Activated gamma-delta T cell treated with Interleukin-2 at 50 U/mL for 16 hours (primary cell): ENCODE results near the gene MRPL24.

Experiments used
- DNase-seq: peaks from one replicate; pipeline ENCODE4 v3.0.0-alpha.2; 2020

Gene MRPL24

DNA sequence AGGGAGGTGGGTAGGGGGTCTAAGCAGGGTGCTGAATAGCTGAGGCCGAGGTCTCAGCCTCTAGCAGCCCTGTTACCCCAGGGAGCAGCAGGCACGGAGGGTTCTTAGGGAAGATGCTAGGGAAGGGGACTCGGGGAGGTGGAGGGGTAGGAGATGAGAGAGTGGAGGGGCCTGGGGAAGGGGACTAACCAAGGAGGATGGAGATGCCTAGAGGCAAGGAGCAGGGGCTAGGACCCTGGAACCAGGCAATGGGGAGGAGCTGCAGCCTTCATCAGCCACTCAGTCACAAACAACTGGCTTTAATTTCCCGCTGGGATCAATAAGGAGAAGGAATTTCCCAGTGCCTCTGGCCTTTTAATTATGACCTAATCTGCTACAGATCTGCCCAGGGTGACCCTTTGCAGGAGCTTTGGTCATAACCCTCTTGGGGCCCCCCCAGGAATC lies 32.6 kb downstream of the MRPL24 start:
- no peak for DNase-seq

DNA sequence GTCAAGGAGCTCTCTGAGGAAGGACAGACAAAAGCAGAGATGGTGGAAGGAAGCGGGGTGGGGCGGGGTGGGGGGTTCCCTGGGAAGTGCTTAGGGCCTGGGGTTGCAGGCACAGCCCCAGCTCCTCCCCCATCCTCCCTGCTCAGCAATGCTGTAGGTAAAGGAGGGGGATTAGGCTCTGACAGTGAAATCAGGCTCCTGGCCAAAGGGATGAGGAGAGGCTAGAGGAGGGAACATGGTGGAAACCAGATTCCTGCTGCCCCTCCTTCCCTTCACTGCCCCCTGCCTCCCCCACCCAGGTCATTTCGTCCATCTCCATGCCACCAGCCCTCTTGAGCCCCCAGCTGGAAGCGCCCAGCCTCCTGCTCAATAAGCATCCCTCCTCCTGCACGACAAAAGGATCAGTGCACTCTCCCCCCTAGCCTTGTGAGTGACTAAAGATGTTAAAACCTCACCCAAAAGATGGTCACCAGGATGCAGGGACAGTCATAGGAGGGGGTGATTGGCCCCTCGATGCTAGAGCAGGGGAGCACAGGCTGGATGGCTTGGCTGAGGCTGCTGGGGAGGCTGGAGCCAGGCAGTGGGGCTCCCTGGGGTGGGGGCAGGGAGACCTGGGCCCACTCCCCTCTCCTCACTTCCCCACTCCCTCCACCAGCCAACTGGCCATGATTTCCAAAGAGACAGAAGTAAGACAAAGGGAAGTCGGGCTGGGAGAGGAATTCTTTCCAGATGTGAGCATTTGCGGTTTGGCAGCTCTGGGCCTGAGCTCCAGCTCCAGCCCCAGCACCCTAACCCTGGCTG lies 33.3 kb downstream of the MRPL24 start:
- no peak for DNase-seq

DNA sequence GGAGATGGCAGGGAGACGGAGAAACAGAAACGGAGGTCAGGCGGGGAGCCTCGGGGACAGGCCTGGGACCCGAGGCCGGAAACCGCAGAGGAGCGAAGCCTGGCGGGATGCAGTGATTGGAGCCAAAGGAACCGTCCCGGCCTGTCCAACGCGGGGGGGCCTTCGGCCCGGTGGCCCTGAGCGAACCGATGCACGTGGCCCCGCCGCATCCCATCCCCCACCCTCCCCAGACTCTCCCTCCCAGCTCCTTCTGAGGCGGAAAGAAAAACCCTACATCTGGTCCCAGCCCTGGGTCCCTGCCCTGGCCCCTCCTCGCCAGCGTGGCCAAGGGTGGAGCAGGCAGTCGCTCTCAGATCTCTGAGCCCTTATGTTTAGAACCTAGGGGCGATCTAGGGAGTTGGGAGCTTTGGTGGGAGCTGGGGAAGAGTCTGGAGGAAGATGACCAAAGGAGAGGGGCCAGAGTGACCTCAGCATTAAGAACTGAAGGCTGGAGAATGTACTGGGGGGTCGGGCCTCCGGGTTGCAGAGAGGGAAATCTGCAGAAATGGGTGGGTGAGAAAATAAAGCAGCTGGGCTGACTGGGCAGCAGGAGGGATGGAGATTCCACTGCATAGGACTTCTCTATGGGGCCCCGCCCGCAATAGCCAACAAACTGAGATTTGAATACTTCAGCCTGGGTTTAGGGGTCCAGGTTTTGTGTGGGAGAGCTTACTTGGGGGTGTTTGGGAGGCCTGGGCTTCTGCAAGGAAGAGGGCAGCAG lies 34.1 kb downstream of the MRPL24 start:
- no peak for DNase-seq

DNA sequence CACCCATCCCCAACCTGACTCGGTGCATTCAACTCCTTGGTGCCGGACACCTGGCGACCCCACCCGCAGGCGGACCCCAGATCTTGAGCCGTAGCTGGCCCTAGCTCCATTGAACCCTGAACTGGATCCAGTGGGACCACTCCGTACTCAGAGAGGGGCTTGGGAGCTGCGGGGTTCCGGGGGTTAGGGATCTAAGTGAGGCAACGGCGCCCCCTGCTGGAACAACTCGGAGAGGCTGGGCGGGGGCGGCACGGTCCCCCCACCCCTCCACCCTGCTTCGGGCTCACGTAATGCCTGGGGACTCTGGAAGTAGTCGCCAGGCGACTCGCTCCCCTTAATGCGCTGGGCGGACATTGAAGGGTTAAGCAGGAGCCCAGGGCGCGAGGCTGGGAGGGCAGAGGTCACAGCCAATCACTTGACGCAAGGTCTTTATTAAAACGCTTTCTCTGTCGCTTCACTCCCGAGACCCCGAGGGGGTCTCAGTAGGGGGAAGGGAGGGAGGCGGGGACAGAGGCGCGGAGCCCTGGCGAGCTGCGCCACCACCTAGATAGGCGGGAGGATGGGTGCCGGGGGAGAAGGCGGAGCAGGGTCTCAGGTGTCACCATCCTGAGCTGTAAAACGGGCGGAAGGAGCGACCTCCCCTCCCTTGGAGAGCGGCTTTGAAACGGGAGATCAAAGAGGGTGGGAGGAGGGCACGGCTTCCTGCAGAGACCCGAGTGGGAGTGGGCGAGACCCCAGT lies 34.8 kb downstream of the MRPL24 start:
- peak; percentile 61 for DNase-seq

DNA sequence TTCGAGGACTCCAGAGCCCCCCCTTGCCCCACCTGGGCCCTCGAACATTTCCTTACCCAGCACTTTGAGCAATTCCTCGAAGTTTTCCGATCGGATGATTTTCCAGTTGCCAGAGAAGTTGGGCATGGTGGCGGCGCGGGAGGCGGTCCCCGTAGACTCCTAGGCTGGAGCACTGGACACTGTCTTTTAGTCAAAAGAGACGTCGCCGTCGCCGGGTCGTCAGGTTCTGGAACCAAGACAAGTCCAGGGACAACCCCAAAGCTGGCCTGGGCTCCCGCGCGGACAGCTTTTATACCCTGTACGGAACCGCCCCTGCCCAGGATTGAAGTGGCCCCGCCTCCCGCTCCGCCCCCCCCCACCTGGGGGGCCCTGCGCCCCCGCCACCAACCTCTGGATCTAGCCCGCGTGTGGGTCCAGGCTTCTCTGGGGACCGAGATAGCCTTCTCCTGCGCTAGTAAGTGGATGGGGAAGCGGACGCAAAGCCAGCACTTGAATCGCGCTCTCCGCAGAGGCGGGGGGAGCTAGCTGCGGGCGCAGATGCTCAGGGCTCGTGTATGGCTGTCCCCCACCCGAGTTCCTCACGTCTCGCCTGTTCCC lies 35.5 kb downstream of the MRPL24 start, which contains the start of gene CRABP2:
Gene CRABP2 (minus strand): TSS at position 263 of the 597 bp plus-strand sequence. CDS start 137 bp downstream, at position 126.
- peak; percentile 21 for DNase-seq

DNA sequence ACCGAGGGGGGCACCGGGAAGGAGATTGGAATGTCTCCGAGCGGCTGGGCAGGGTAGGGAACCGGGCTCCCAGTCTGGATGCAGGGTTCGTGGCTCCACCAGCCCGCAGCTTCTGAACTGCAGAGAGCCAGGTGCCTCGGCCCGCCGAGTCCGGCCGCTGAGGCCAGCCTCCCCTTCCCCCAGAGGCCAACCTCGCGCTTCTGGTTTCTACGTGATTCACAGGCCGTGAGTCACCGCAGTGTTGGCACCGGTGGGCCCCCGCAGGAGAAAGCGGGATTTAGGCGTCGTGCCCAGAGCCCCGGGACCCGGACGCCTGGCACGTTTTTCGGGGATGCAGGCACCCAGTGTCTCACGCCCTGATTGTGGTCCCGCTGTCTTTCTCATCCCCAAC lies 36.0 kb downstream of the MRPL24 start:
- no peak for DNase-seq

DNA sequence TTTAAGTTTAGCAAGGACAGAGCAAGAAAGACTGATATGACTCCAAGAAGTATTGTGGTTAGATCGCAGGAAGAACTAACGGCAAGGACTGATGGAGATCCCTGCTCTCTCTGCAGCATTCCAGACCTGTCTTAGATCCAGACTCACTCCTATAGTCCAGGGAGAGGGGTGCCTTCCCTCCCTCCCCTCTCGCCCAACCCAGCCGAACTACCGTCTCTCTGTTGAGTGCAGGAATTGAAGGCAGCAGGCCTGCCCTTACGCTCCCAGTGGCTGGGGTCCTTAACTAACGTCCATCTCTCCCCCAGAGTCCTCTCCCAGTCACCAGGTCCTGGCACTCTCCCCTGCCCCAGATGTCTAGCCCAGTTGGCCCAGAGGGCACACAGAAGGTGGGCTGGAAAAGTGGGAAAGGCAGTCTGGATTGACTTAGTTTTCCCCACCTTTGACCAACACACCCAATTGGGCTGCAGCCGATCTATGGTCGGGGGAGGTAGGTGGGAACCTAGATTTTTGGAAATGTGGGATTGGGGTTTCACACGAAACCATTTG lies 36.6 kb downstream of the MRPL24 start:
- DNase-seq = no peak

DNA sequence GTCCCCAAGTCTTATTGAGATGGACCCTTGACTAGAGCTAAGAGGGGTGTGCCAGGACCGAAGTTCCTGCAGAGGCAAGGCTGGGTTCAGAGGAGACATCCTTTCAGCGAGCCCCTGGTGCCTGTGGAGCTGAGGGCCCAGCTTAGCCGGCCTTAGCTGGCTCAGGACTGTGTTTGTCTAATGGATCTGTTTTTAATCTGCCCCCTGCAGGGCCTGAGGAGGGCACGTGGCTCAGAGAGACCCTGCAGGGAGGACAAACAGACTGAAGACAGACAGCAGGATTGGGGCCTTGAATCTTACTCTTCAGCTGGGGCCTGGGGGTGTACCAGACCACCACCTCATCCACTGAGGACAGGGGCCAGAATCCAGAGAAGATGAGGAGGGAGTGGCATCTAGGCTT lies 37.1 kb downstream of the MRPL24 start:
- DNase-seq = no peak

DNA sequence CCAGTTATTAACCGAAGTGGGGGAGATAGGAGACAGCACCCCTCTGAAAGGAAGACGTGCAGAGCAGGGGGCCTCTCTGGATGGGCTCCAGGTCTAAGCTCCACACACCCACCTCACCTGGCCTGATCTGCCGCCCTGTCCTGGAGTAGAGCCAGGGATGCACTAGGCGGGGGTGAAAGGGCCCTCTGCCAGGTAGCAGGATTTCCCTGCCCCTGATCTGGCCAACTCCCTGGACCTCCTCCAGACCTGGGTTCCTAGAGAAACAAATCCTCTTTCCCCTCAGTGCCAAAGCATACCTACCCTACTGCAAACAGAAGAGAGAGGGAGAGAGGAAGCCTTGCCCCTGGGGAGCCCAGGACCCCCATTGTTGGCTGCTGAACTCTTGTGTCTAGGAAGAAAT lies 37.6 kb downstream of the MRPL24 start:
- no peak for DNase-seq

DNA sequence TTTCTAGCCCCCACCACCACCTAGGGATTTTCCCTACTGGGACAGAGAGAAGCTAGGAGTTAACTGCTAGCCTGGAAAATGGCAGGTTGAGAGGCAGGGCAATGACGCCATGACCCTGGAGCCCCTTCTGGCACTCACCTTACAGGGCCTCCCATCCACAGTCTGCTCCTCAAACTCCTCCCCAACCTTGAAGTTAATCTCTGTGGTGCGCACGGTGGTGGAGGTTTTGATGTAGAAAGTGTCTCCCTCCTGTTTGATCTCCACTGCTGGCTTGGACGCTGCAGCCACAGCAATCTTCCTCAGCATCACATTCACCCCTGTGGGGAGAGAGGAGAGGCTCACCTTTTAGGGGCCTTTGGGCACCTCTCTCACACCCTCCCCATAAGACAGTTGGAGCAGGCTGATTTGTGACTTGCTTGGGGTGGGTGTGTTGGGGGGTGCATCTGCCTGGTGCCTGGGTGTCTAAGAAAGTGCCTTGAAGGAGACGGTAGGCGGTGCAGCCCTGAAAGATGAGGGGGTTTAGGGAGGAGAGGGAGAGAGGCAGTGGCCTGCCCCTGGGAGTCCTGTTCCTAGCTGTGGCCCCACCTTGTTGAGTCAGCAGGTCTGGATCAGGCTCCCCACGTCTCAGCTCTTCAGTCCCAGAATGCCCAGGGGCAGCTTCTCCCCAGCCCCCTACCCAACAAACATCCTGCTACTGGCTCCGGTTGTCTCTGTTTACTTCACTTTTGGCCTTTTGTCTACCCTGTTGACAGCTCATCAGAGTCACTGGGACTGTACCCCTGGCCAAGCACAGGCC lies 40.0 kb downstream of the MRPL24 start:
- DNase-seq = no peak

DNA sequence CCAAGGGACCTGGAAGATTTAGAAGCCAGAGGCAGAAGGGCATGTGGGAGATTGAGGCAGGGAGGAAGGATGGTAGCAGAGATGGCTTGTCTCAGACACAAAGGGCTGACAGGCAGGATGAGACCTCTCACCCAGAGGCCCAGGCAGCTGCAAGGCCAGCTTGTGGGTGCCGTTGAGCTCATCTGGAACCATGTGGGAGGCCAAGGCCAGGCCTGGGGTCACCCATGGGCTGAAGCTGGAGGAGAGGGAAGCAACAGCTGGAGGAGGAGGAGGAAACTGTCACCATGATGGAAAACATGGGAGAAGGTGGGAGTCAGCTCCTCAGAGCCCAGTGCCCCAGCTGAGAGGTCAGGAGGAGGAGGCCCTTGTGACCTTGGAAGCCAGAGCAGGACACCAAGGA lies 41.9 kb downstream of the MRPL24 start:
- no peak for DNase-seq

DNA sequence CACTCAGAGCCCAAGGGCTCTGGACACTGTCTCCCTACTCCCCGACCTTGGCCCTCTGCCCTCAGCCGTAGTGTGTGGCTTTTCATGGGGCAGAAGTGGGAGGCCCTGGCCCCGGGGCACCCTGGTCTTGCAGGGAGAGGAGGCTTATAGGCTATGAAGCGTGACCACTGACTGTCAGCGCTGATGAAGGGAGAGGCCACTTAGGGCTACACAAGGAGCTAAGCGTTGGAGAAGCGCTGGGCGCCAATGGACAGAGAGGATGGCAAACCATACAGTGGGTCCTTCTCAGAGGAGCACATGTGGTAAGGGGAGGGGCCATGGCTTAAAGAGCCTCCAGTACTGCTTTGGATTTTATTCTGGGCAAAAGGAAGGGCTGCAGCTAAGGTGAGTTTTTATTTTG lies 43.4 kb downstream of the MRPL24 start:
- no peak for DNase-seq

DNA sequence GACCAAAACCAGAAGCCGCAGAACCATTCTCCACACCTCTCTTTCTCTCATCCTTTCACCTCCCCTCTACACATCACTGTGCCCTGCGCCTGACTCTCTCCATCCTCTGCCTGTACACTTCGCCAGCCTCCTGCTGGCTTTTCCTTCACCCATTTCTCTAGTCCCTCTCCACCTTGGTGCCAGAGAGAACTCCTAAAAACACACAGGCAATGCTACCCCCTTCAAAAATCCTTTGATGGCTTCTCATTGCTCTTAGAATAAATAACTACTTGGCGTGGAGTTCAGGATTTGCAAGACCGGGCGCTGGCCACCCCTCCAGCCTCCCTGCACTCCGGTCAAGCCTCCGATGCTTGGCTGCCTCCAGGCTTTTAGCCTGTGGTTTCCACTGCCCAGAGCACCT lies 44.1 kb downstream of the MRPL24 start:
- no peak for DNase-seq

DNA sequence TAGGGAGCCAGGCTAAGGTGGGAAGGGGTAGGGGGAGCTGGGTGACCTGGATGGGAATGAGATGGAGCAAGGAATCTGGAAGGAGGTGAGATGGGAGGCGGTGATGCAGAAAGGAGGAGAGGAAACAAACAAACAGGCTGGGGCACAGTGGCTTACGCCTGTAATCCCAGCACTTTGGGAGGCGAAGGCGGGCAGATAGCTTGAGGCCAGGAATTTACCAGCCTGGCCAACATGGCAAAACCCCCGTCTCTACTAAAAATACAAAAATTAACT lies 46.3 kb downstream of the MRPL24 start:
- DNase-seq = no peak

DNA sequence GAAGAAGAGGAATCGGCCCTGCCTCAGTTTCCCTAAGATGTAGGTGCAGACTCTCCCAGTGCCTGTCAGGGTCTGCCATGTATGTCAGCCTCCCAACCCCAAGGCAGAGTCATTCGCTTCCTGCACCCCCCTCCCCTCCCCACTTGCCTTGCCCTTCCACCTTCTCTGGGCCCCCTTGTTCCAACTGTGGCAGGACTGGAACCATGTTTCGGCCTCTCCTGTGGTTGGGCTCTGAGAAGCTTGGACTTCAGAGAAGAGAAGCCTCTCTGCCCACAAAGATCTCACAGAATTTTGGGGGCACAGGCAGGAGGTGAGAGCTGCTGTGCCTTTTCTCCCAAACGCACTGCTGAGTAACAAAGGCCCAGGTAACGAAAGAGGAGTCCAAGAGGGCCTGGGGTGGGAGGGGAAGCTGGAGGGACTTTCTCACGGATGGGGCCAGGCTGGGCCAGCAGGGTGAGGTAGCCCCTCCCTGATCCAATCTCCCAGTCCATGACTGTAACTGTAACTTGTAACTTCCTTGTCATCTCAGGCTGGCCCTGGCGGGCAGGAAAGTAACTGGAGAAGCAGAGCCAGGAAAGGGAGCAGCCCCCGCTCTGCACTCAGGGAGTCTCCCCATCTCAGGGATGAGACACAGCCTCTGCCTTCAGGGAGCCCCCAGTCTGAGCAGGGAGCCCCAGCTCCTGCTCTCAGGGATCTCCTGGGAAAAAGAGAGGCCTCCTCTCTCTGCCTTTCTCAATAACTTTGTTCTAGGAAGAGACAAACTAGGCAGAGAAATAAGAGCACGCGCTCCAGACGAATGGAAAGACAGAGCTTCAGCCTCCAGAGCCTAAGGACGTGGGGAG lies 46.8 kb downstream of the MRPL24 start:
- DNase-seq = no peak

DNA sequence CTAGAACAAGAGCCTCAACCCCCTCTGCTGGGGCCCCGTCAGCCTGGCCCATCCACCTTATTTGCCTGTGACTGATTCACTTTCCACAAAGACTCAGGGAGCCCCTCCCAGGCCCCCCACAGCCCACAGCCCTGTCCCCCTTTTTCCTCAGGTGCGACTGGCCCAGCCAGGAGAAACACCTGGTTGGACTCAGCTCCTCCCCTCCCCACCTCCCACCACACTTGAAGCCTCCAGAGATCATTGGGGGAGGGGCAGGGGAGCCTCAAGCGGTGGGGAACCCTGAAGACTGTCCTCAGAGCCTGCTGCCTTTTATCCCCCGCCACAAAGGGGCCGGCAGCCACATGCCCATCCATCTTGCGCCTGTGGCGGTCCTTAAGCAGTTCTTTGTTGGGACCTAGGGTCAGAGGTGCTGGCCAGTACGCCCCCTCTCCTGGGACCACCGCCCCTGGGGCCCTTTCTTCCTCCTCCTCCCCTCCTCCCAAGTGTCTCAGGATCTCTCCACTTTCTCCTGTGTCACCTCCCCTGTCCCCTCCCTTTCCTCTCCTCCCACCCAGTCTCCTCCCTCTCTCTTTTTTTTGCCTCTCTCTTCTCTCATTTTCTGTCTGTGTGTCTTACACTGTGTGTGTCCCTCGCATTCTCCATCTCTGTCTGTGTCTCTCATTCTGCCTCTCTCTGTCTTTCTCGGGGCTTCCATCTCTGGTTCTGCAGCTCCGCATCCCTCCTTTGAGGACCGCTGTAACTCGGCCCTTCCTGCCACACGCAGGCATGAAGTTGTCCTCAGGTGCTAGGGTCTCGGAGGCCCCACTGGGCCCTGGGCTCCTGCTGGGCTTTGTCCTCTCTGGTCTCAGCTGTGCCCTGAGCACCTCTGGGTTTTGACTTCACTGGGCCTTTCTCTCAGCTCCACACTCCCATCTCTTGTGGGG lies 47.7 kb downstream of the MRPL24 start:
- DNase-seq = no peak

DNA sequence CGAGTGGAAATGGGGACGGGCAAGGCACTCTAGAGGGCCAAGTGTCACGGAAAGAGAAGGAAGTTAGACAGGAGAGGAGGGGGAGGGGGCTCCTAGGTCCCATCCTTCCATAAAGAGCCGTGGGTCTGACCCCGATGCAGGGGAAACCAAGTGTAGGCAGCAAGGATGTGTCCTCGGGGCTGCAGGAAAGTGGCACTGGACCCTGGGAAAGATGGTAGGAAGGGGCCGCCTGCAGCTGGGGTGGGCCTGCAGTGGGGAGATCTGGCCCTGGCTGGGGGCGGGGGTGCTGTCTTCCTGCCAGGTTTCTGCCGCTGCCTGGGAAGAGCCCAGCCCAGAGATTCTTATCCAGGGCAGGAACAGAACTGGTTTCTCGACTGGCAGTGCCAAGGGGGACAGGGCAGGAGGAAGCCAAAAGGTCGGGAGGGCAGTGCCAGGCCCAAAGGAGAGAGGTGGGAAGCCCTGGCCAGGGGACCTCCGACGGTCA lies 48.4 kb downstream of the MRPL24 start:
- no peak for DNase-seq

DNA sequence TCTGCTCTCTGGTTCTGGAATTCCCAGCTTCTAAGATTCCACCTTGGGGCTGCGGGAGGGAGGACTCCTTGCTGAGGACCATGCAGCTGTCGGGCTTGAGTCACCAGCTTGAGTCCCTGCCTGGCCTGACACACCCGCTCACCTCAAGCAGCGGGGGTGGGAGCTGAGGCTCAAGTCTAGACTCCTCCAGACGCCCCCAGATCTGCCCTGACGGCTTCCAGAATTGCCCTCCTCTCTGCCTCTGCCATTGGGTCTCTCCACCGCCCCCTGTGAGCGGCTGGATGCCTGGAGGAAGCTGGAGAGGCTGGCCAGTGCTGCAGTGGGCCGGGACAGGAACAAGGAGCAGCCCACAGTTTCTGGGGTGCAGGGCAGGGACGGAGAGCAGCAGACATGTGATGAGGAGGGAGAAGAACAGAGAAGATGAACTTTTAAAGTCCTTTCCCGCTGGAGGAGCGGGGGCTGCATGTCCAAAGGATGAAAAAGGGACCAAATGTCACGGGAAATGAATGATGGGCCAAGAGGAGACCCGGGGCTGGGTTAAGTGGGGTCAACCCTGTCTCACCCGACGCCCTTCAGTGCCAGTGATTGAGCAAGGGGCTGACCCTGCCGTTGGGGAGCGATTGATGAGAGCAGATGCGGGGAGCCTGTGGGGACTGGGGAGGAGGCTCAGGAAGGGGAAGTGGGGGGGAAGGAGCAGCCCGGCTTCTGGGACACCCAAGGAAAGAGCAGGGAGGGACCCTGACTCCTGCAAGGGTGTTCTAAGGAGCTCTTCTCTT lies 49.0 kb downstream of the MRPL24 start:
- no peak for DNase-seq

DNA sequence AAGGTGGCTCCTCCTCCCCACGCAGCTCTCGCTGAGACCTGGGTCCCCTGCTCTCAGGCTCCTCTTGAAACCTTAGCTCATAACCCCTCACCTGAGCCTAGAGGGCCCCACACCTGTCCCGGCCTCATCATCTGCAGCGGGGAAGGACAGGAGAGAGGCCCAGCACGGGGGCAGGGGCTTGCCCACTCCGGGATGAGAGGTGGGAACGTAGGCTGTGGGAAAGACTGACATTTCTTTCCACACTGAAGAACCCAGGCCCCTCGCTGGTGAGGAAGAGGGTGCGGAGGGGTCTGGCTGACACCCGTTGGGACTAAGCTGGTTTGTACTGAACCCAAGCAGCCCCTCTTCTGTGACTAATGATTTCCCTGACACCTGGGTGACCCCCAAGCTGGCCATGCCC lies 49.7 kb downstream of the MRPL24 start:
- no peak for DNase-seq
